GM10847 (cell line): Measurements from ENCODE around the gene IL12RB1.

Experiments used
- POLR2A ChIP-seq: IDR thresholded peaks from 2 replicates; pipeline ENCODE4 v1.6.1; 2011; ENCODE audit not compliant: insufficient read length; ENCODE audit errors: extremely low read depth

IL12RB1 gene

GRCh38 chr19:18086590-18087138, at the start of gene IL12RB1:
Gene IL12RB1, minus strand, starts transcription at chr19:18086934. Its CDS starts 111 bp downstream, at chr19:18086823.
- peak; percentile 22 for TF ChIP-seq POLR2A

- TF ChIP-seq POLR2A: no peak
Measured at GRCh38 chr19:18135712-18136584, 49.2 kb upstream of the IL12RB1 start.

GRCh38 chr19:18131841-18132596, 45.3 kb upstream of the IL12RB1 start:
- TF ChIP-seq POLR2A: no peak

- no peak for TF ChIP-seq POLR2A
Measured at GRCh38 chr19:18130523-18131242, 43.9 kb upstream of the IL12RB1 start.

GRCh38 chr19:18128805-18129204, 42.1 kb upstream of the IL12RB1 start:
- no peak for TF ChIP-seq POLR2A

- TF ChIP-seq POLR2A: no peak
Measured at GRCh38 chr19:18128044-18128443, 41.3 kb upstream of the IL12RB1 start.

GRCh38 chr19:18126097-18126496, 39.4 kb upstream of the IL12RB1 start:
- no peak for TF ChIP-seq POLR2A

- TF ChIP-seq POLR2A: no peak
Measured at GRCh38 chr19:18123819-18124218, 37.1 kb upstream of the IL12RB1 start.

- no peak for TF ChIP-seq POLR2A
Measured at GRCh38 chr19:18122860-18123795, 36.4 kb upstream of the IL12RB1 start.

- TF ChIP-seq POLR2A: no peak
Measured at GRCh38 chr19:18122424-18122823, 35.7 kb upstream of the IL12RB1 start.

- no peak for TF ChIP-seq POLR2A
Measured at GRCh38 chr19:18121166-18121565, 34.4 kb upstream of the IL12RB1 start.

GRCh38 chr19:18120127-18120526, 33.4 kb upstream of the IL12RB1 start:
- TF ChIP-seq POLR2A: no peak

- no peak for TF ChIP-seq POLR2A
Measured at GRCh38 chr19:18119717-18120105, 33.0 kb upstream of the IL12RB1 start.
